ENCODE results near the gene GIPC3. TPM values are rescaled to one million over a fixed set of nuclear protein-coding genes. Genes with fewer than 3 reads are reported as not detected.

Gene GIPC3
- total and polyA plus RNA-seq, 2 of the 8 experiments (the other 6 are each of a cell fraction or from before 2014, with no cell fraction given), result 1.0 to 1.2 TPM

DNA sequence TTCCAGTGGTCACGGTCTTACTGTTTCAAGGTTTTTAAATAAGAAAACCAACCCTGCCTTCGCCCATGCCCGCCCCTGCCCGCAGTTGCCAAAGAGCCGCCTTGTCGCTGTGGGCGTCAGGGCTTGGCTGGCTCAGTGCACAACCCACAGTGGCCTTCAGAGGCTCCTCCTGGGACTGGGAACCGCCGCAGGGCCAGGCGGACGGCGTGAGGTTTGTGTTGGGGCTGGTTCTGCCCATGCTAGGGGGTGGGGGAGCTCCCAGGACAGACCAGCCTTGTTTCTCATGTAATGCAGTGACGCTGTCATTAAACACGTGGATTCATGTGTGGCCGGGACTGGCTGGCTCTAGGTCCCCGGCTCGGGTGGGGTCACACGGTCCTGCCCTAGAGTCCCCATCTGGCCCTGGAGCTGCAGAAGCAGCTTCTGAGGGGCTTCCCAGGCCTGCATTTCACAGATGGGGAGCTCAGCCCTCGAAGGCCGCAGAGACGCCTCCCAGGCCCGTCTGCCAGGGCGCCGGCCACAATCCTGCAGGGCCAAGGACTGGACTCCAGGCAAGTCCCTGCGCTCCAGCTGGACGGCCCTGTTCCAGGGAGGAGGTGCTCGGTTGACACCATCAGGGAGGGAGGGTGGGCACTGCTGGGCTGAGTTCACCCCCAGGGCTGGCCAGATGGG, 48.7 kb upstream of the GIPC3 start (continued):
- TF ChIP-seq HDAC6 (IDR thresholded peaks at IDR 0.05; ENCODE audit: low read depth, low read length), result no peak
- no peak for TF ChIP-seq CTBP2 (IDR thresholded peaks at IDR 0.05; ENCODE audit: borderline replicate concordance, insufficient read depth, insufficient read length, low read length)
- TF ChIP-seq EP300 (IDR thresholded peaks at IDR 0.05; ENCODE audit: borderline replicate concordance in 1 of 2, low read depth in 2 of 2, low read length in 2 of 2), result no peak
